Activated CD4-positive, alpha-beta T cell treated with anti-CD3 and anti-CD28 coated beads, Interleukin-2, amount 10 ng/mL, durations not matched to agents 24 days and 14 days (primary cell): Measurements from ENCODE around the gene CNNM3. TPM values are rescaled to one million over a fixed set of nuclear protein-coding genes. Genes with fewer than 3 reads are reported as not detected.

Experiments
- DNase-seq: peaks from one replicate; pipeline ENCODE4 v3.0.0; 2022
- H3K27ac Mint-ChIP-seq: one replicate; pipeline ENCODE4 v1.8.0; 2022; ENCODE audit warnings: mild to moderate bottlenecking, mixed read lengths
- H3K27me3 Mint-ChIP-seq: one replicate; pipeline ENCODE4 v1.8.0; 2022; ENCODE audit warnings: mixed read lengths
- H3K36me3 Mint-ChIP-seq: one replicate; pipeline ENCODE4 v1.8.0; 2022; ENCODE audit warnings: low read depth, mild to moderate bottlenecking, mixed read lengths
- H3K4me1 Mint-ChIP-seq: one replicate; pipeline ENCODE4 v1.8.0; 2021; ENCODE audit warnings: mixed read lengths
- H3K4me3 Mint-ChIP-seq: one replicate; pipeline ENCODE4 v1.8.0; 2022; ENCODE audit warnings: mild to moderate bottlenecking, moderate library complexity, mixed read lengths
- H3K9me3 Mint-ChIP-seq: one replicate; pipeline ENCODE4 v1.8.0; 2021; ENCODE audit warnings: mixed read lengths
- intact Hi-C: fragments of 100-400 bp; cut with micrococcal nuclease; formaldehyde crosslinking; loops from one replicate; pipeline ENCODE4 v1.15.1; 2023
- total RNA-seq: library from RNA; stranded (reverse); gene quantifications from 2 replicates; pipeline ENCODE4 v1.2.3, GENCODE V29; 2022

The CNNM3 gene
- total RNA-seq, result 29.4 and 30.5 TPM in 2 replicates

- Mint-ChIP-seq H3K4me3 (peak within 1 kb of the TSS; percentile 91), H3K27me3 (no peaks in the 10 kb centered on the region), H3K27ac (peak within 1 kb of the TSS; percentile 86), H3K9me3 (no peaks in the 10 kb centered on the region), H3K4me1 (peaks cover 50% of the 10 kb centered on the region), H3K36me3 (peaks cover 35% of the 10 kb centered on the region)
- peak; percentile 99 for DNase-seq
- intact Hi-C loops, result loop anchor here (1.0 to 5.0 kb wide), 7 partner anchors 42 to 549 kb away; partner anchors contain the start of genes ANKRD39, ARID5A, CIAO1 and CNNM4
These were observed at the start of gene CNNM3 for GRCh38 chr2:96816127-96816835. TSS of gene CNNM3 (plus strand) at chr2:96816268. CDS start at chr2:96816278, 10 bp downstream.

DNA sequence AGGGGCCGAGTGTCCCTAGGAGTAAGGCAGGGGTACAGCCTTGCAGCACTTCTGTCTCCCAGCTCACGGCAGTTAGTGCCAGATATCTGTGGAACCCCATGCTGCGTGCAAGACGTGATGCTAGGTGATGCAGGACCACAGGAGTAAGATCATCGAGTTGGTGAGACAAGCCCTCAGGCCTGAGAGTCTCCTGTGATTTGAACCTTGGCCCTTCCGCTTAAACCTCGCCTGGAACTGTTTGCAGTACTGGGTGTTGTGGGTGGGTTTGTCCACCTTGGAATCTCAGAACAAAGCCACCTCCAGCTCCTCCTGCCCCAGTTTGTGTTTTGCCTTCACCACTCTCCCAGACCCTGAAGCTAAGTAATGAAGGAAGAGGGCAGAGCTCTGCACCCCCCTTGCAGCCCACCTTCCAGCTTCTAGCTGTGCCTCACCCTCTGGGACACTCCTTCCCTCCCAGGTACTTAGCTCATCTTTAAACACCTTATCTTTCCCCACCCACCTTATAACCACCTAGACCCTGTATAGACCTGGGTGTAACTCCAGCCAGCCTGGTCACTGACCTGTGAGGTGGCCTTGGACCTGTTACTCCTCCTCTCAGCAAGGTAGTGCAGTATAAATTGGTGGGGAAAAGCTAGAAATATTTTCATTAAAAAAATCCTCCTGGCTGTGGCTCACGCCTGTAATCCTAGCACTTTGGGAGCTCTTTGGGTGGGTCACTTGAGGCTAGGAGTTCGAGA, 48.8 kb upstream of the CNNM3 start:
- no peak for DNase-seq
- no peaks in the 10 kb centered on the region for H3K27me3 Mint-ChIP-seq

GRCh38 chr2:96768083-96768561, 47.9 kb upstream of the CNNM3 start:
- intact Hi-C loops, result no loop called here
- DNase-seq, result no peak
- Mint-ChIP-seq H3K4me1 (peaks cover 33% of the 10 kb centered on the region), H3K27me3 (no peaks in the 10 kb centered on the region), H3K9me3 (no peaks in the 10 kb centered on the region), H3K4me3 (no peak overlapping the region), H3K27ac (no peak overlapping the region), H3K36me3 (no peaks in the 10 kb centered on the region)

More for the DNA sequence above, 48.8 kb upstream of the CNNM3 start:
- Mint-ChIP-seq H3K36me3 (no peaks in the 10 kb centered on the region), H3K27ac (no peak overlapping the region), H3K4me3 (no peak overlapping the region), H3K4me1 (peaks cover 36% of the 10 kb centered on the region), H3K9me3 (no peaks in the 10 kb centered on the region)
- intact Hi-C loops, result no loop called here

DNA sequence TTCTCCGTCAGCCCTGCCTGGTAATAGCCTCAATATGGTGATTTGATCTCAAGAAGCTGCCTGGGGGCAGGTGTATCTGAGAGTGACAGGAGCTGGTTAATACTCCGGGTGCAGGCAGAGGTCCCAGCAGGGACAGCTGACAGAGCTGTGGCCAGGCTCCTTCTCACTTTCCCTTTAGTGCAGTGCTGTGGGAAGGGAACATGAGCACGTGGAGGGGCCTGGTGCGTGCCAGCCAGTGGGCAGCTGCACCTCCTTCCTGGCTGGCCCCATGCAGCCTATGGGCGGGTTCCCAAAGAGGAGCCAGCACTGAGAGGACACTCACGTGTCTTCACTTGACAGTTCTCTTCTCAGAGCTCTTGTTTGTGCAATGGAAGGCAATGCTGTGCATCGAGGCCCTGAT, 46.3 kb upstream of the CNNM3 start:
- Mint-ChIP-seq H3K27me3 (no peaks in the 10 kb centered on the region), H3K4me3 (no peak overlapping the region), H3K27ac (no peak overlapping the region), H3K36me3 (no peaks in the 10 kb centered on the region), H3K4me1 (peaks cover 25% of the 10 kb centered on the region), H3K9me3 (no peaks in the 10 kb centered on the region)
- no peak for DNase-seq
- intact Hi-C loops, result no loop called here

DNA sequence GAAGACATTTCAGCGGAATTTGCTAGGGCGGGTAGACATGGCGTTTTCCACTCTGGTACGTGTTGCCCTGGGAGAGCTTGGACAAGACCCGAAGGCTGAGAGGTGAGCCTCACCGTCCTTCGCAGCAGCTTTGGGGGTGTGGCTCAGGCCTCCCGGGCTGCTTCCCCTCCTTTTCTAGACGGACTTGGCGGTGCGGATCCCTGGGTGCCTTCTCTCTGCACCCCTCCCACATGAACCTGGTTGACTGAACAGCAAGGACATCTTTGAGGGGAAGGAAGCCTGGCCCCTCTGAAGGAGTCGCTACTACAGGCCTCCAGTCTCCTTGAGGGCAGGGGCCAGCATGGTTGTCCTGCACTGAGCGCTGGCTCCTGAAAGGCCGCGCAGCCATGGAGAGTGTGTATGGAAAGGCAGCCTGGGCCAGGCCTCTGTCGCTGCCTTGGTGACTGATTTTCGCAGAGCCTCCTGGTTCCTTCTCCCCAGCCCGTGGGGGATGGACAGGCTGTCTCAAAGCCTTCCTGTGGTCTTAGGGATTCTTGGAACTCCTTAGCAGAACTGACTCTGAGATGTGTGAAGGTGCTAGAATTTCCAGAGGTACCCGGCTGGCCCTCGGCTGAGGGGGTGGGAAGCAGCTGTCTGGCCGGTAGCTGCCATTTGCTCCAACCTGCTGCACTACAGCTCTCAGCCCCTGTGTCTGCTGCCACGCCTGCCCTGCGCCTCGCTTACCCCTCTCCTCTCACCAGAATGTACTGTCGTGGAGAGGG, 45.4 kb upstream of the CNNM3 start:
- no peaks in the 10 kb centered on the region for H3K27me3 Mint-ChIP-seq
- no peaks in the 10 kb centered on the region for H3K36me3 Mint-ChIP-seq
- no peaks in the 10 kb centered on the region for H3K9me3 Mint-ChIP-seq
- no peak overlapping the region for H3K4me3 Mint-ChIP-seq
- intact Hi-C loops, result no loop called here
- DNase-seq, result no peak
- no peak overlapping the region for H3K27ac Mint-ChIP-seq
- peaks cover 29% of the 10 kb centered on the region for H3K4me1 Mint-ChIP-seq

- Mint-ChIP-seq H3K9me3 (no peaks in the 10 kb centered on the region), H3K4me1 (peaks cover 26% of the 10 kb centered on the region), H3K4me3 (no peak overlapping the region), H3K27ac (no peak overlapping the region), H3K27me3 (no peaks in the 10 kb centered on the region), H3K36me3 (no peaks in the 10 kb centered on the region)
- DNase-seq, result no peak
- intact Hi-C loops, result no loop called here
These were observed 44.1 kb upstream of the CNNM3 start for GRCh38 chr2:96771796-96772618.

GRCh38 chr2:96772903-96773671, 43.0 kb upstream of the CNNM3 start:
- peaks cover 22% of the 10 kb centered on the region for H3K4me1 Mint-ChIP-seq
- H3K4me3 Mint-ChIP-seq, result peak overlapping the region; percentile 15
- H3K9me3 Mint-ChIP-seq, result no peaks in the 10 kb centered on the region
- no peaks in the 10 kb centered on the region for H3K27me3 Mint-ChIP-seq
- H3K27ac Mint-ChIP-seq, result peak overlapping the region; percentile 7
- no peaks in the 10 kb centered on the region for H3K36me3 Mint-ChIP-seq
- DNase-seq, result no peak
- intact Hi-C loops, result loop anchor here (1.0 kb wide), 1 partner anchor 10 kb away; no protein-coding TSS in a partner anchor

DNA sequence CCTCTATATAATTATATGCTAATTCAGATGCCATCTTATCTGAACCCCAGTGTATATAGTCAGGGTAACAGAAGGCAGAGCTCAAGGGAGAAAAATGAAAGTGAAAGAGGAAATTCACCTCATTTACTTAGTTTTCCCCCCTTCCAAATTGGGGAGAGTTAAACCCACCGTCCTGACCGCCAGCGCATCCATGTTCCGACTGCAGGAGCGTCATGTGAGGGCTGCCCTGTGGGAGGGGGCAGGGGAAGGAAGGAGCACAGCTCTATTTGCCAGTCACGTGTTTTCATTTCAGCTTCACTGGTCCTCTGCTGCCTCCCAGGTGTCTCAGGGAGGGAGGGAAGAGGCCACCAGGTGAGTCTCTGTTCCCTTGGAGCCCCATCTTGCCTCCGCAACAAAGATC, 42.1 kb upstream of the CNNM3 start:
- peak overlapping the region; percentile 63 for H3K27ac Mint-ChIP-seq
- DNase-seq, result peak; percentile 87
- intact Hi-C loops, result loop anchor here (1.0 kb wide), 1 partner anchor 11 kb away; no protein-coding TSS in a partner anchor
- H3K4me3 Mint-ChIP-seq, result peak overlapping the region; percentile 79
- H3K27me3 Mint-ChIP-seq, result no peaks in the 10 kb centered on the region
- no peaks in the 10 kb centered on the region for H3K9me3 Mint-ChIP-seq
- peaks cover 19% of the 10 kb centered on the region for H3K4me1 Mint-ChIP-seq
- H3K36me3 Mint-ChIP-seq, result no peaks in the 10 kb centered on the region

GRCh38 chr2:96775160-96775559, 40.9 kb upstream of the CNNM3 start:
- Mint-ChIP-seq H3K4me1 (peaks cover 19% of the 10 kb centered on the region), H3K36me3 (peaks cover 2% of the 10 kb centered on the region), H3K27ac (no peak overlapping the region), H3K27me3 (no peaks in the 10 kb centered on the region), H3K9me3 (no peaks in the 10 kb centered on the region), H3K4me3 (no peak overlapping the region)
- DNase-seq, result no peak
- intact Hi-C loops, result no loop called here

DNA sequence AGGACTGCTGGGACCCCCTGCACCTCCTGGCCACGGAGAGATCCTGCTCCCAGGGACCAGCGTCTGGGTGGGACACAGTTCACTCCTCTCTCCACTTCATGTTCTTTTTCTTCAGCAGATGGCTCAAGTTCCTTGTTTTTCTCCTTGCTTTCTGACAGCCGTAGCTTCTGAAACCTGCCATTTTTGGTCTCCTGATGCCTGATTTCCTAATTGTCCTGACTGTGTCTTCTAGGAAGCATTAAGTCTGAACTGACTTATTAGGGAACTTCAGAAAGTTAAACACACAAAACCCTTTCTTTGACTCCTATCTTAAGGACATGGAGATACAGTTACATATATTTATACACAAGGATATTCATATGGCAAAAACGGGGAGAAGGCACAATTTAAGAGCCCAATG, 32.7 kb upstream of the CNNM3 start:
- H3K27me3 Mint-ChIP-seq, result no peaks in the 10 kb centered on the region
- peaks cover 2% of the 10 kb centered on the region for H3K4me1 Mint-ChIP-seq
- H3K9me3 Mint-ChIP-seq, result no peaks in the 10 kb centered on the region
- H3K36me3 Mint-ChIP-seq, result peaks cover 4% of the 10 kb centered on the region
- H3K4me3 Mint-ChIP-seq, result no peak overlapping the region
- intact Hi-C loops, result no loop called here
- H3K27ac Mint-ChIP-seq, result no peak overlapping the region
- DNase-seq, result no peak

GRCh38 chr2:96787411-96787810, 28.7 kb upstream of the CNNM3 start:
- H3K27ac Mint-ChIP-seq, result no peak overlapping the region
- no peaks in the 10 kb centered on the region for H3K36me3 Mint-ChIP-seq
- no peak for DNase-seq
- intact Hi-C loops, result no loop called here
- H3K27me3 Mint-ChIP-seq, result no peaks in the 10 kb centered on the region
- H3K9me3 Mint-ChIP-seq, result no peaks in the 10 kb centered on the region
- peaks cover 2% of the 10 kb centered on the region for H3K4me1 Mint-ChIP-seq
- H3K4me3 Mint-ChIP-seq, result no peak overlapping the region

DNA sequence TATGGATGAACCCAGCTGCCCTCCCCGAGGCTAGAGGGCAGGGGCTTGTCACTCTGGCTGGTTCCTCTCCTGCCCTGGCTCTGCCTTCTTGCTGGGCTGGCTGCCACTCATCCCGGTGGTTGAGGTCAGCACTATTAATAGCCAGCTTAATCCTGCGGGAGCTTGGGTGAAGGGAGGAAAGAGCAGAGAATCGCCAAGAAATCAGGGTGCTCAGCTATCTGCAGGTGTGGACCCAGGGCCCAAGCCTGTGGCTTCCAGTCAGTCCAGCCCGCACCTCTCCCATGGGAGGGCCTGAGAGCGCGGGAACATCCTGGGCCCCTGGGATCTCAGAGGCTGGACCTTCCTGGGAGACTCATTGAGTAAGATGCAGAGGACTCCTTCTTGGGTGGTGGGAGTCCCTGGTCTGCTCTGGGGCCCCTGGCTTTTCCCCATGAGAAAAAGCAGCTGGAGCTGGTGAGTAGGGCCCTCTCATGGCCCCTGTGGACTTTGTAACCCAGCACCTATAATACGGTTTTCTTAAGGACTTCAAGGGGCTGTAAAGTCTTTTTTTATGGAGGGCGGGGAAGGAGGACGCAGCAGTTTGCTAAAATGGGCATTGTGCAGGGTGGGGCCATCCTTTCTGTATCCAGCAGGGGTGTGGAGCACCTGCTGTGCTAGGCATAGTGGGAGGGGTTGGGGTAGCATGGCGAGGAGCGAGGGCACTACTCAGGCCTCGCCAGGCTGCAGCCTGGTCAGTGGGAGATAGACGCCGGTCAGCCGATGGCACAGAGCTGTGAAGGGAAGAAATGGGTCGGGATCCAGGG, 27.4 kb upstream of the CNNM3 start:
- Mint-ChIP-seq H3K36me3 (no peaks in the 10 kb centered on the region), H3K9me3 (no peaks in the 10 kb centered on the region), H3K4me3 (no peak overlapping the region), H3K4me1 (peaks cover 2% of the 10 kb centered on the region), H3K27me3 (no peaks in the 10 kb centered on the region), H3K27ac (no peak overlapping the region)
- no peak for DNase-seq
- intact Hi-C loops, result no loop called here
